ENCODE data around the gene RNF145. TPM values are rescaled to one million over a fixed set of nuclear protein-coding genes. Genes with fewer than 3 reads are reported as not detected.
"Not testable (repeated sequence)": the region's sequence is repeated elsewhere in the genome, so short reads cannot be mapped to it uniquely, and the experiment has no call there.

RNF145 gene
- total RNA-seq, 1 donor from 2014 or later, result 71.0 TPM

- no peak for TF ChIP-seq CTCF (IDR thresholded peaks at IDR 0.05; ENCODE audit: partially characterized antibody, unreplicated experiment)
- Mint-ChIP-seq H3K27ac (ENCODE audit: unreplicated experiment) (no peak overlapping the region), H3K36me3 (ENCODE audit: unreplicated experiment) (peaks cover 9% of the 10 kb centered on the region), H3K4me1 (ENCODE audit: low read depth, unreplicated experiment) (no peaks in the 10 kb centered on the region), H3K4me3 (ENCODE audit: unreplicated experiment) (no peak overlapping the region), H3K9me3 (ENCODE audit: unreplicated experiment) (no peaks in the 10 kb centered on the region), H3K27me3 (ENCODE audit: unreplicated experiment) (no peaks in the 10 kb centered on the region)
- no peak for DNase-seq
These were observed 61.4 kb downstream of the RNF145 start for GRCh38 chr5:159147976-159148375.

DNA sequence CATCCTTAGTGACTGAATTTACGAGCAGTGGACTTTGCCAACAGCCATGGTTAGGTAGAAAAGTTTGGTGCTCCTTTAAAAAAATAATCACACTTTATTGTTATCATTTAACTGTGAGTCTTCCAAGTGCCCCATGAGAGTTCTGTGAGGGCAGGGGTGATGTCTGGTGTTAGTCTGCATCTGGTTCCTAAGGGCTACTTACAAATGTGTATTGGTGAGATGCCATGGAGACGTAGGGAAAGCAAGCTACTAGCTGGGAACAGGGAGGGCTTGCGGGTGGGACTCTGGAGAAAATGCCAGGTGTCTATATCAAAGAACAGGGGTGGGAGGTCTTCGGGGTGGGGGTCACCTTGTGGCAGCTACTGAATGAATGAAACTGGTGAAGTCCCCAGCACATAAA, 62.5 kb downstream of the RNF145 start:
- TF ChIP-seq CTCF (IDR thresholded peaks at IDR 0.05; ENCODE audit: partially characterized antibody, unreplicated experiment), result no peak
- H3K4me3 Mint-ChIP-seq (ENCODE audit: unreplicated experiment), result no peak overlapping the region
- H3K4me1 Mint-ChIP-seq (ENCODE audit: low read depth, unreplicated experiment), result no peaks in the 10 kb centered on the region
- H3K27me3 Mint-ChIP-seq (ENCODE audit: unreplicated experiment), result no peaks in the 10 kb centered on the region
- DNase-seq, result no peak
- H3K36me3 Mint-ChIP-seq (ENCODE audit: unreplicated experiment), result peaks cover 9% of the 10 kb centered on the region
- no peak overlapping the region for H3K27ac Mint-ChIP-seq (ENCODE audit: unreplicated experiment)
- no peaks in the 10 kb centered on the region for H3K9me3 Mint-ChIP-seq (ENCODE audit: unreplicated experiment)

- H3K9me3 Mint-ChIP-seq (ENCODE audit: unreplicated experiment); H3K4me3 Mint-ChIP-seq (ENCODE audit: unreplicated experiment); H3K27me3 Mint-ChIP-seq (ENCODE audit: unreplicated experiment); H3K36me3 Mint-ChIP-seq (ENCODE audit: unreplicated experiment); H3K4me1 Mint-ChIP-seq (ENCODE audit: low read depth, unreplicated experiment); H3K27ac Mint-ChIP-seq (ENCODE audit: unreplicated experiment); DNase-seq: not testable (repeated sequence)
These were observed 64.2 kb downstream of the RNF145 start for GRCh38 chr5:159145160-159145559.

DNA sequence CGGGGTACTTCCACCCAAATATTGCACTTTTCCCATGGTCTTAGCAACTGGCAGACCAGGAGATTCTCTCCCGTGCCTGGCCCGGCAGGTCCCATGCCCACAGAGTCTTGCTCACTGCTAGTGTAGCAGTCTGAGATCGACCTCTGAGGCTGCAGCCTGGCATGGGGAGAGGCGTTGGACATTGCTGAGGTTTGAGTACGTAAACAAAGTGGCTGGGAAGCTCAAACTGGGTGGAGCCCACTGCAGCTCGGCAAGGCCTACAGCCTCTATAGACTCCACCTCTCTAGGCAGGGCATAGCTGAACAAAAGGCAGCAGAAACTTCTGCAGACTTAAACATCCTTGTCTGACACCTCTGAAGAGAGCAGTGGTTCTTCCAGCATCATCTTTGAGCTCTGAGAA, 69.6 kb downstream of the RNF145 start:
- H3K4me3 Mint-ChIP-seq (ENCODE audit: unreplicated experiment), result no peak overlapping the region
- H3K36me3 Mint-ChIP-seq (ENCODE audit: unreplicated experiment), result no peaks in the 10 kb centered on the region
- DNase-seq, result no peak
- H3K4me1 Mint-ChIP-seq (ENCODE audit: low read depth, unreplicated experiment), result no peaks in the 10 kb centered on the region
- H3K27ac Mint-ChIP-seq (ENCODE audit: unreplicated experiment), result no peak overlapping the region
- TF ChIP-seq CTCF (IDR thresholded peaks at IDR 0.05; ENCODE audit: partially characterized antibody, unreplicated experiment), result no peak
- peaks cover 1% of the 10 kb centered on the region for H3K27me3 Mint-ChIP-seq (ENCODE audit: unreplicated experiment)
- no peaks in the 10 kb centered on the region for H3K9me3 Mint-ChIP-seq (ENCODE audit: unreplicated experiment)

DNA sequence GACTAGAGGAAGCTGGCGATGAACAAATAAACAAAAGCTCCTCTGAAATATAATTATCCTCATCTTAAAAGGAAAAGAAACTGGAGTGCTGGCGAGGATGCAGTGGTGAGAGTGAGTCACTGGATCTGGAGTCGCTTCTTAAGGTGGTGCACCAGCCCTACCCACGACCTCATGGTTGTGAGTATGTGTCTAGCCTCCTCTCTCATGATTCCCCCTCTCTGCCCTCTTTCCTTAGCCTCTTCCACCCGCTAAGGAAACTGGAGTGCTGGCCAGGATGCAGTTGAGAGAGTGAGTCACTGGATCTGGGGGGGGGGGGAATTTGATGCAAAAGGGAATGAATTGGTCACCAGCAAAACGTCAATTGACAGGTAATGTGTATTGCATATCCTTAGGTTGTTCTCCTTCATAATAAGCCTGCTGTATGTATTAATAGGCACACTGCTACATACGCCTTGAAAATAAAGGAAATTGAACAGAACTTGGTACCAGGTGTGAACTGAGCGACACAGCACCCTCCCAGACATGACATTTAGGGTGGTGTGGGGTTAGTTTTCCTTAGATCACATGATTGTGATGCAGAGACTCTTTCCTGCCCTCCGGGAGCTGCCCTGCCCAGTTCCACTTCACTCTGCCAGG, 73.3 kb downstream of the RNF145 start:
- Mint-ChIP-seq H3K36me3 (ENCODE audit: unreplicated experiment) (no peaks in the 10 kb centered on the region), H3K9me3 (ENCODE audit: unreplicated experiment) (no peaks in the 10 kb centered on the region), H3K4me3 (ENCODE audit: unreplicated experiment) (no peak overlapping the region), H3K4me1 (ENCODE audit: low read depth, unreplicated experiment) (peaks cover 8% of the 10 kb centered on the region), H3K27me3 (ENCODE audit: unreplicated experiment) (peaks cover 2% of the 10 kb centered on the region), H3K27ac (ENCODE audit: unreplicated experiment) (no peak overlapping the region)
- TF ChIP-seq CTCF (IDR thresholded peaks at IDR 0.05; ENCODE audit: partially characterized antibody, unreplicated experiment), result no peak
- no peak for DNase-seq
